HG02938 (cell line): ENCODE results near the gene SNCG.
"Not testable (repeated sequence)": the region's sequence is repeated elsewhere in the genome, so short reads cannot be mapped to it uniquely, and the experiment has no call there.

ENCODE experiments used
- ATAC-seq: cut with Tn5 transposase; IDR thresholded peaks from one replicate; pipeline ENCODE4 v1.9.1; 2021; ENCODE audit warnings: mild to moderate bottlenecking, moderate library complexity; ENCODE audit not compliant: unreplicated experiment

Gene SNCG

DNA sequence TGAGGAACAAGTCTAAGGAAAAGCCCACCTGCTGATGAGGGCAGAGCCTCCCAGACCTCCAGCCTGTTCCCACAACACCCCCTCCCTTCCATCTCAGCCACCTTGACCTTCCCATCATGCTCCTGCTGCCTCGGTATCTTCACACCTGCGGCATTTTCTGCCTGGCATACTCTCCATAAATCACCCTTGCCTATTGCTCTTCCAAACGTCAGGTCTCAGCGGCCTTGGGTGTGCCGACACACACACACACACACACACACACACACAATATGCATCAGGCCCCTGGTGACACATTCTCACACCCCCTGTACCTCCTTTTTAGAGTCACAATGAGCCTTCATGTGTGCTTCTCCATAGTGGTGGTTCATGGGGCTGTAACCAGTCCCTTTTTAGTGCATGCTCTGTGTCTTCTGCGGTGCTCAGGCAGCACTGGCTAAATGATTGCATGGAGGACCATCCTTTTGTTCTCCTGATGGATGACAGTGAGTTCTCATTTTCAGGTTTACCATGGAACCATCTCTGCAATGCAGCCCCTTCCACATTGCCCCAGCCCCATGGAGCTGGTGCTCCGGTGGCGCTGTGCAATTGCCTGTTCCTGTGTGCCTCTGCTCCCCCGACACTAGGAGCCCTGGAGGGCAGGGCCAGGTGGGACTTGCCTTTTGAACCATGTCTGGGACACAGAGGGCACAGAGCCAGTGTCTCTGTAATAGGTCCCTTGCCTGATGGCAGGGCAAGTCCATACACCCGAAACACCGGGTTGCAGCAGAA lies 14.4 kb downstream of the SNCG start:
- no peak for ATAC-seq

- ATAC-seq = no peak
Observed at GRCh38 chr10:86974484-86974883, 16.1 kb downstream of the SNCG start.

- no peak for ATAC-seq
Observed at GRCh38 chr10:86976362-86977056, 18.1 kb downstream of the SNCG start.

DNA sequence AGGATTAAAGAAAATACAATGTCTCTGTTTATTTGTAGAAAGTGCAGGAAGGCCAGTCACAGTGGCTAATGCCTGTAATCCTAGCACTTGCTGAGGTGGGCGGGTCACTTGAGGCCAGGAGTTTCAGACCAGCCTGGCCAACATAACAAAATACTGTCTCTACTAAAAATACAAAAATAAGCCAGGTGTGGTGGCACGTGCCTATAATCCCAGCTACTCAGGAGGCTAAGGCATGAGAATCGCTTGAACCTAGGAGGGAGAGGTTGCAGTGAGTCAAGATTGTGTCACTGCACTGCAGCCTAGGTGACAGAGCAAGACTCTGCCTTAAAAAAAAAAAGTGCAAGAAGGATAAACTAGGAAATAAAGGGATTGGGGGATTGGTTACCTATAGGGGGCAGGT lies 20.1 kb downstream of the SNCG start:
- ATAC-seq = not testable (repeated sequence)

DNA sequence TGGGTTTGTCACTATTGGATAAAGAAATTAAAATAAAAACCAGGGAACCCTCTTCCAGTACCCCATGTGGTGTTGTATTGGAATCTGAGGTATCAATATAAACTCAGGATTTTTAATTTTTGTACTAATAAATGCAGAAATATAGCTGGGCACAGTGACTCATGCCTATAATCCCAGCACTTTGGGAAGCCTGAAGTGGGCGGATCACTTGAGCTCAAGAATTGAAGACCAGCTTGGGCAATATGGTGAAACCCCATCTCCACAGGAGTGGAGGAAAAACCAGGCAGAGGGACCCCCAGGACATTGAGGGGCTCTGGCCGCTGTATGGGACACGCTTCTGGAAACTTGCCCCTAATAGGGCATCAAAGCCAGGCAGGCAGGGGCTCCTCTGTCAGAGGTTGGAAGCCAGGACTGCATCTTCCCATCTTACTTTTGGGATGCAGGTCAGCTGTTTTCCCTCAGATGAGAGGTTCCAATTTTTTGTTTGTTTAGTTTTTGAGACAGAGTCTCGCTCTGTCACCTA lies 21.0 kb downstream of the SNCG start:
- no peak for ATAC-seq

DNA sequence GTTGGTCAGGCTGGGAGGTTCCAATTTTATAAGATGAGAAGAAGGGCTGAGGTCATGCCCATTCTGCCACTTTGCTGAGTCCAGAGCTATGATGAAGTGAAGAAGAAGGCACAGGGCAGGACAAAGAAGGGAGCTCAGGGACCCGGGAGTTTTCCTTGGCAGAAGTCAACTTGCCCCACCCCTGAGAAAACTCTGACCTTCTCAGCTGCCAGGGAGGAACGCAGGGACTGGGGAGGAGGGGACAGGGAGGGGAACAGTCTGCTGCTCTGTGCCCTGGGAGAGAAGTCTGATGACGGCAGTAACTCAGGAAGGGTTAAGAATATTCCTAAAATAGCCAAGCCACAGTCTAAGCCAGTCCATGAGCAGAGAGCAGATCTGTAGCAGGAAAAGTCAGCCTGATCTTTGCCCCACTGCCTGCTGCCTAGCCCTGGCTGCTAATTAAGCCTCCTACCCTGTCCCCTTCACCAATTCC lies 21.6 kb downstream of the SNCG start:
- ATAC-seq = no peak

DNA sequence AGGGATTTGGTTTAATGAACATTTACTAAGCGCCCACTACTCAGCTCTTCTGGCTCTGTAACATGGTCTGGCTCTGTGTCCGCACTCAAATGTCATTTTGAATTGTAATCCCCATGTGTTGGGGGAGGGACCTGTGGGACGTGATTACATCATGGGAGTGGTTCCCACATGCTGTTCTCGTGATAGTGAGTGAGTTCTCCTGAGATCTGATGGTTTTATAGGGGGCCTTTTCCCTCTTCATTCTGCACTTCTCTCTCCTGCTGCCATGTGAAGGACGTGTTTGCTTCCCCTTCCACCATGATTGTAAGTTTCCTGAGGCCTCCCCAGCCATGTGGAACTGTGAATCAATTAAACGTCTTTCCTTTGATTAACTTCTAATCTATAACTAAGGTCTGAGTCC lies 22.6 kb downstream of the SNCG start:
- not testable (repeated sequence) for ATAC-seq

DNA sequence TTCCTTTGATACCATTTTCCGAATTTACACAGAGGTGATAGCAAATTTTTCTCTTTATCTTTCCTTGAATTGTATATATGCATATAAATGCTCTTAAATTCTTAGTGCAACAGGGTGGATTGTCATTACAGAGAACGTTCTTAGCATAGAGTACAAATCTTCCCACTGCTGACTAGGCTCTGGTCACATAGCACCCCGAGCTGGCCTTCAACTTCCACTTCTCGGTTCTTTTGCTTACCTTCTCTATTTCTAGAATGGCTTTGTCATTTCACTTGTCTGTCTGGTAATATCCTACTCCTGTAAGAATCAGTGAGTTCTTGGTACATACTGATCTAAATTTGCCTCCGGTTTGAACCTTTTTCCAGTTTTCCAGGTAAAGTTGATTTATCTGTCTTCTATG lies 23.3 kb downstream of the SNCG start:
- ATAC-seq = no peak

- ATAC-seq = not testable (repeated sequence)
Observed at GRCh38 chr10:86984498-86984897, 26.1 kb downstream of the SNCG start.

DNA sequence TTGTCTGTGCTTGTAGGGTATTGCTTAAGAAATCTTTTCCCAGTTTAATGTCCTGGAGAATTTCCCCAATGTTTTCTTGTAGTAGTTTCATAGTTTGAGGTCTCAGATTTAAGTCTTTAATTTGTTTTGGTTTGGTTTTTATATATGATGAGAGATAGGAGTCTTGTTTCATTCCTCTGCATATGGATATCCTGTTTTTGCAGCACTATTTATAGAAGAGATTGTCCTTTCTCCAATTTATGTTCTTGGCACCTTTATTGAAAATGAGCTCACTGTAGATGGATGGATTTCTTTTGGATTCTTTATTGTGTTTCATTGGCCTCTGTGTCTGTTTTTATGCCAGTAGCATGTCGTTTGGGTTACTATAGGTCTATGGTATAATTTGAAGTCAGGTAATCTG lies 30.1 kb downstream of the SNCG start:
- no peak for ATAC-seq

GRCh38 chr10:86991362-86991761 lies 33.0 kb downstream of the SNCG start:
- not testable (repeated sequence) for ATAC-seq

GRCh38 chr10:86992456-86992855 lies 34.1 kb downstream of the SNCG start:
- ATAC-seq = no peak

- no peak for ATAC-seq
Observed at GRCh38 chr10:86992929-86993328, 34.5 kb downstream of the SNCG start.

- ATAC-seq = not testable (repeated sequence)
Observed at GRCh38 chr10:86999802-87000403, 41.5 kb downstream of the SNCG start.

- no peak for ATAC-seq
Observed at GRCh38 chr10:87000491-87000890, 42.1 kb downstream of the SNCG start.

DNA sequence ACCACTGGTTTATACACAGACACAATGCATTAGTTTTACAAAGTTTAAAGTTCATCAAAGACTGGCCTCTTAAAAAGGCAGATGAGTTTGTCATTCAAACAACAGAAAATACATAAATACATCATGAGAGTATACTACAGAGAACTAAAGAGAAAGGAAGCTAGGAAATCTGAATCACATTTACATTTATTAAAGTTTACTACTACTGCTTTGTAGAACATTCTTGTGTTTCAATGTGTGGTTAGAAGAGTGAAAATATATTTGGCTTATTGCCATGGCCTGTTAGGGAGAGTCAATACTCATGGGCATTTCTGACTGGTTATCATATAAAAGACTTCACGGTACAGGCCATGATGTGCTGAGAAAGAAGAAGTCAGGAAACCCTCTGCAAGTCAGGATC lies 48.7 kb downstream of the SNCG start:
- ATAC-seq = not testable (repeated sequence)

- not testable (repeated sequence) for ATAC-seq
Observed at GRCh38 chr10:87007674-87008073, 49.3 kb downstream of the SNCG start.

- not testable (repeated sequence) for ATAC-seq
Observed at GRCh38 chr10:87008303-87008702, 49.9 kb downstream of the SNCG start.

DNA sequence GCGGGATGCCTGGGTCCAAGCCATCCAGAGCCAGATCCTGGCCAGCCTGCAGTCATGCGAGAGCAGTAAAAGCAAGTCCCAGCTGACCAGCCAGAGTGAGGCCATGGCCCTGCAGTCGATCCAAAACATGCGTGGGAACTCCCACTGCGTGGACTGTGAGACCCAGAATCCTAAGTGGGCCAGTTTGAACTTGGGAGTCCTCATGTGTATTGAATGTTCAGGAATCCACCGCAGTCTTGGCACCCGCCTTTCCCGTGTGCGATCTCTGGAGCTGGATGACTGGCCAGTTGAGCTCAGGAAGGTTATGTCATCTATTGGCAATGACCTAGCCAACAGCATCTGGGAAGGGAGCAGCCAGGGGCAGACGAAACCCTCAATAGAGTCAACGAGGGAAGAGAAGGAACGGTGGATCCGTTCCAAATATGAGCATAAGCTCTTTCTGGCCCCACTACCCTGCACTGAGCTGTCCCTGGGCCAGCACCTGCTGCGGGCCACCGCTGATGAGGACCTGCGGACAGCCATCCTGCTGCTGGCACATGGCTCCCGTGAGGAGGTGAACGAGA lies 50.8 kb downstream of the SNCG start:
- not testable (repeated sequence) for ATAC-seq
